Activated T-cell treated with anti-CD3 and anti-CD28 coated beads for 48 hours (primary cell): Measurements from ENCODE around the gene NMRAL1.
A peak's percentile ranks its signal among the peaks of the same experiment; 100 is the strongest.

Source experiments
- DNase-seq: peaks from one replicate; pipeline ENCODE4 v3.0.0-alpha.2; 2020; ENCODE audit warnings: low read depth

The NMRAL1 gene

GRCh38 chr16:4505356-4506147 lies 31.1 kb upstream of the NMRAL1 start:
- DNase-seq: peak; percentile 55

GRCh38 chr16:4501071-4501478 lies 26.6 kb upstream of the NMRAL1 start:
- DNase-seq: no peak

GRCh38 chr16:4500272-4500671 lies 25.8 kb upstream of the NMRAL1 start:
- no peak for DNase-seq

- DNase-seq: no peak
These were observed 24.8 kb upstream of the NMRAL1 start for GRCh38 chr16:4499196-4499555.

GRCh38 chr16:4498546-4499195 lies 24.2 kb upstream of the NMRAL1 start:
- DNase-seq: no peak

- DNase-seq: no peak
These were observed 21.9 kb upstream of the NMRAL1 start for GRCh38 chr16:4496305-4496704.

GRCh38 chr16:4495766-4496165 lies 21.3 kb upstream of the NMRAL1 start:
- no peak for DNase-seq

- DNase-seq: no peak
These were observed 20.5 kb upstream of the NMRAL1 start for GRCh38 chr16:4494746-4495490.

GRCh38 chr16:4491898-4492297 lies 17.5 kb upstream of the NMRAL1 start:
- no peak for DNase-seq

- no peak for DNase-seq
These were observed 14.6 kb upstream of the NMRAL1 start for GRCh38 chr16:4489030-4489429.

- DNase-seq: no peak
These were observed 14.1 kb upstream of the NMRAL1 start for GRCh38 chr16:4488499-4488967.

- DNase-seq: no peak
These were observed 13.6 kb upstream of the NMRAL1 start for GRCh38 chr16:4487955-4488498.

- no peak for DNase-seq
These were observed 11.9 kb upstream of the NMRAL1 start for GRCh38 chr16:4486126-4486893.

- no peak for DNase-seq
These were observed 7.5 kb upstream of the NMRAL1 start for GRCh38 chr16:4481963-4482362.

GRCh38 chr16:4481526-4481925 lies 7.1 kb upstream of the NMRAL1 start:
- DNase-seq: no peak

GRCh38 chr16:4477966-4478365 lies 3.5 kb upstream of the NMRAL1 start:
- DNase-seq: no peak

GRCh38 chr16:4475880-4476788 lies 1.7 kb upstream of the NMRAL1 start, which contains the start of gene HMOX2:
Gene HMOX2, plus strand, starts transcription at chr16:4476398. Its CDS starts 29,127 bp downstream, at chr16:4505525.
- DNase-seq: peak; percentile 98

GRCh38 chr16:4472880-4473279 lies 1.5 kb downstream of the NMRAL1 start:
- DNase-seq: no peak

- DNase-seq: no peak
These were observed 2.6 kb downstream of the NMRAL1 start for GRCh38 chr16:4471869-4472268.

- no peak for DNase-seq
These were observed 5.5 kb downstream of the NMRAL1 start for GRCh38 chr16:4468972-4469371.

GRCh38 chr16:4467916-4468315 lies 6.5 kb downstream of the NMRAL1 start:
- no peak for DNase-seq
